ENCODE results near the gene TMEM123.

The TMEM123 gene

GRCh38 chr11:102457865-102458264 is 5.3 kb upstream of the TMEM123 start:
- TF ChIP-seq SIN3A (IDR thresholded peaks at IDR 0.05; ENCODE audit: borderline replicate concordance, insufficient read depth, low read length), result no peak
- TF ChIP-seq FOXP2 (optimal IDR thresholded peaks at IDR 0.05; ENCODE audit: borderline replicate concordance, extremely low read depth, extremely low read length, insufficient read depth), result no peak
- no peak for TF ChIP-seq REST (IDR thresholded peaks at IDR 0.05; ENCODE audit: insufficient read depth in 1 of 2, low read depth in 2 of 2, low read length in 2 of 2)
- no peak for TF ChIP-seq POLR2AphosphoS5 (IDR thresholded peaks at IDR 0.05; ENCODE audit: low read depth, low read length)
- no peak for TF ChIP-seq TAF1 (IDR thresholded peaks at IDR 0.05; ENCODE audit: borderline replicate concordance, insufficient read depth, low read length)

GRCh38 chr11:102457056-102457677 is 4.6 kb upstream of the TMEM123 start:
- no peak for TF ChIP-seq REST (IDR thresholded peaks at IDR 0.05; ENCODE audit: insufficient read depth in 1 of 2, low read depth in 2 of 2, low read length in 2 of 2)
- TF ChIP-seq FOXP2 (optimal IDR thresholded peaks at IDR 0.05; ENCODE audit: borderline replicate concordance, extremely low read depth, extremely low read length, insufficient read depth), result no peak
- no peak for TF ChIP-seq SIN3A (IDR thresholded peaks at IDR 0.05; ENCODE audit: borderline replicate concordance, insufficient read depth, low read length)
- no peak for TF ChIP-seq TAF1 (IDR thresholded peaks at IDR 0.05; ENCODE audit: borderline replicate concordance, insufficient read depth, low read length)
- TF ChIP-seq POLR2AphosphoS5 (IDR thresholded peaks at IDR 0.05; ENCODE audit: low read depth, low read length), result no peak

- no peak for TF ChIP-seq POLR2AphosphoS5 (IDR thresholded peaks at IDR 0.05; ENCODE audit: low read depth, low read length)
- no peak for TF ChIP-seq REST (IDR thresholded peaks at IDR 0.05; ENCODE audit: insufficient read depth in 1 of 2, low read depth in 2 of 2, low read length in 2 of 2)
- TF ChIP-seq SIN3A (IDR thresholded peaks at IDR 0.05; ENCODE audit: borderline replicate concordance, insufficient read depth, low read length), result no peak
- TF ChIP-seq FOXP2 (optimal IDR thresholded peaks at IDR 0.05; ENCODE audit: borderline replicate concordance, extremely low read depth, extremely low read length, insufficient read depth), result no peak
- TF ChIP-seq TAF1 (IDR thresholded peaks at IDR 0.05; ENCODE audit: borderline replicate concordance, insufficient read depth, low read length), result no peak
Measured at GRCh38 chr11:102456381-102456780, 3.8 kb upstream of the TMEM123 start.

GRCh38 chr11:102453921-102454320 is 1.4 kb upstream of the TMEM123 start:
- TF ChIP-seq TAF1 (IDR thresholded peaks at IDR 0.05; ENCODE audit: borderline replicate concordance, insufficient read depth, low read length), result no peak
- TF ChIP-seq REST (IDR thresholded peaks at IDR 0.05; ENCODE audit: insufficient read depth in 1 of 2, low read depth in 2 of 2, low read length in 2 of 2), result no peak
- TF ChIP-seq SIN3A (IDR thresholded peaks at IDR 0.05; ENCODE audit: borderline replicate concordance, insufficient read depth, low read length), result no peak
- TF ChIP-seq POLR2AphosphoS5 (IDR thresholded peaks at IDR 0.05; ENCODE audit: low read depth, low read length), result no peak
- TF ChIP-seq FOXP2 (optimal IDR thresholded peaks at IDR 0.05; ENCODE audit: borderline replicate concordance, extremely low read depth, extremely low read length, insufficient read depth), result no peak
